HG02798 (cell line): ENCODE results near the gene CUX1.
"Not testable (repeated sequence)": the region's sequence is repeated elsewhere in the genome, so short reads cannot be mapped to it uniquely, and the experiment has no call there.

Experiments used
- ATAC-seq: cut with Tn5 transposase; IDR thresholded peaks from one replicate; pipeline ENCODE4 v1.9.1; 2021; ENCODE audit warnings: mild to moderate bottlenecking; ENCODE audit not compliant: unreplicated experiment, poor library complexity

Gene CUX1

GRCh38 chr7:101865455-101865854 is 48.0 kb downstream of the CUX1 start:
- no peak for ATAC-seq

- no peak for ATAC-seq
Observed at GRCh38 chr7:101866328-101866727, 48.9 kb downstream of the CUX1 start.

- no peak for ATAC-seq
Observed at GRCh38 chr7:101867265-101867664, 49.8 kb downstream of the CUX1 start.

GRCh38 chr7:101867681-101868080 is 50.3 kb downstream of the CUX1 start:
- ATAC-seq: not testable (repeated sequence)

GRCh38 chr7:101868191-101868950 is 50.9 kb downstream of the CUX1 start:
- no peak for ATAC-seq

- ATAC-seq: no peak
Observed at GRCh38 chr7:101869026-101869900, 51.8 kb downstream of the CUX1 start.

GRCh38 chr7:101869901-101870290 is 52.5 kb downstream of the CUX1 start:
- ATAC-seq: no peak

- no peak for ATAC-seq
Observed at GRCh38 chr7:101870361-101871062, 53.1 kb downstream of the CUX1 start.

GRCh38 chr7:101871351-101871750 is 53.9 kb downstream of the CUX1 start:
- no peak for ATAC-seq

- ATAC-seq: no peak
Observed at GRCh38 chr7:101874028-101874427, 56.6 kb downstream of the CUX1 start.

GRCh38 chr7:101875283-101875846 is 57.9 kb downstream of the CUX1 start:
- ATAC-seq: no peak

GRCh38 chr7:101877882-101878591 is 60.6 kb downstream of the CUX1 start:
- no peak for ATAC-seq

- ATAC-seq: no peak
Observed at GRCh38 chr7:101878938-101879337, 61.5 kb downstream of the CUX1 start.

GRCh38 chr7:101879565-101879964 is 62.1 kb downstream of the CUX1 start:
- ATAC-seq: no peak

GRCh38 chr7:101880282-101881054 is 63.0 kb downstream of the CUX1 start:
- no peak for ATAC-seq

GRCh38 chr7:101882005-101882421 is 64.6 kb downstream of the CUX1 start:
- ATAC-seq: no peak

GRCh38 chr7:101882595-101883564 is 65.5 kb downstream of the CUX1 start:
- ATAC-seq: no peak
